Neutrophil (primary cell): ENCODE results near the gene MMS22L.
A peak's percentile ranks its signal among the peaks of the same experiment; 100 is the strongest.

Source experiments
- H3K27ac ChIP-seq: fragments of 200-600 bp; sonication (generic); 2 replicates; pipeline ENCODE4 v1.5.1; 2016; ENCODE audit warnings: mild to moderate bottlenecking, moderate library complexity
- H3K27me3 ChIP-seq: fragments of 200-600 bp; sonication (generic); 2 replicates; pipeline ENCODE4 v1.6.0; 2016; ENCODE audit warnings: mild to moderate bottlenecking
- H3K36me3 ChIP-seq: fragments of 200-600 bp; sonication (generic); 2 replicates; pipeline ENCODE4 v1.5.1; 2017
- H3K4me1 ChIP-seq, 2 experiments: fragments of 200-600 bp in 1 of 2; sonication (generic) in 1 of 2; 1 replicate in 1 of 2; 2 replicates in 1 of 2; pipeline versions ENCODE4 v1.5.1 to v1.6.1; 2013 to 2016; ENCODE audit warnings: low read depth in 1 of 2, low read length in 1 of 2, mild to moderate bottlenecking in 1 of 2, moderate library complexity in 1 of 2; ENCODE audit not compliant: control insufficient read depth in 1 of 2, insufficient read depth in 1 of 2
- H3K4me3 ChIP-seq, 2 experiments: fragments of 200-600 bp in 1 of 2; sonication (generic) in 1 of 2; 1 replicate in 1 of 2; 2 replicates in 1 of 2; pipeline ENCODE4 v1.5.1; 2013 to 2016; ENCODE audit warnings: low read depth in 1 of 2, low read length in 1 of 2, mild to moderate bottlenecking in 1 of 2, moderate library complexity in 1 of 2
- H3K9me3 ChIP-seq: fragments of 200-600 bp; sonication (generic); 2 replicates; pipeline ENCODE4 v1.5.1; 2016
- TF ChIP-seq, protein P1 (sequence below): fragments of 200-600 bp; sonication (generic); IDR thresholded peaks from 2 replicates; pipeline ENCODE4 v1.5.1; 2016; ENCODE audit warnings: antibody characterized with exemption

Gene MMS22L

DNA sequence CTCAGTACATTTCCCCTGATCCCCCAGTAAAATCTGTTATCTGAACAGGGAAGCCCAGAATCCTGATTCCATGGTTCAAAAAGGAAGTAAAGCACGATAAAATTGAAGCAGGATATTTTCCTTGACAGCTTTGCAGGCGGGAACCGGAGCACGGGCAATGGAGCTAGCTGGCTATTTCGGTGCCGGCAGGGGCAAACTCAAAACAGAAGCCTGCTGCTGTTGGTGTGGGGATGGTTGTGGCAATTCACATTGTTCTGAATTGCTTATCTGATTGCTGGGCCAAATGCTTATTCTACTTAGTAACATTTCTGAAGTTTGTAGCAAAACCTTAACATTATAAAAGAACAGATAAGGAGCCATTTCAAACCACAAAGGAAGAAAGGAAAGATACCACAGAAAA is 172.4 kb downstream of the MMS22L start:
- peaks cover 50 to 58% of the 10 kb centered on the region in 2 experiments for H3K4me1 ChIP-seq
- no peaks in the 10 kb centered on the region for H3K9me3 ChIP-seq
- peak overlapping the region; percentile 33 to 43 for H3K4me3 ChIP-seq
- TF ChIP-seq, protein P1, sequence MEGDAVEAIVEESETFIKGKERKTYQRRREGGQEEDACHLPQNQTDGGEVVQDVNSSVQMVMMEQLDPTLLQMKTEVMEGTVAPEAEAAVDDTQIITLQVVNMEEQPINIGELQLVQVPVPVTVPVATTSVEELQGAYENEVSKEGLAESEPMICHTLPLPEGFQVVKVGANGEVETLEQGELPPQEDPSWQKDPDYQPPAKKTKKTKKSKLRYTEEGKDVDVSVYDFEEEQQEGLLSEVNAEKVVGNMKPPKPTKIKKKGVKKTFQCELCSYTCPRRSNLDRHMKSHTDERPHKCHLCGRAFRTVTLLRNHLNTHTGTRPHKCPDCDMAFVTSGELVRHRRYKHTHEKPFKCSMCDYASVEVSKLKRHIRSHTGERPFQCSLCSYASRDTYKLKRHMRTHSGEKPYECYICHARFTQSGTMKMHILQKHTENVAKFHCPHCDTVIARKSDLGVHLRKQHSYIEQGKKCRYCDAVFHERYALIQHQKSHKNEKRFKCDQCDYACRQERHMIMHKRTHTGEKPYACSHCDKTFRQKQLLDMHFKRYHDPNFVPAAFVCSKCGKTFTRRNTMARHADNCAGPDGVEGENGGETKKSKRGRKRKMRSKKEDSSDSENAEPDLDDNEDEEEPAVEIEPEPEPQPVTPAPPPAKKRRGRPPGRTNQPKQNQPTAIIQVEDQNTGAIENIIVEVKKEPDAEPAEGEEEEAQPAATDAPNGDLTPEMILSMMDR = no peak
- no peaks in the 10 kb centered on the region for H3K36me3 ChIP-seq
- H3K27ac ChIP-seq = peak overlapping the region; percentile 74
- H3K27me3 ChIP-seq = no peaks in the 10 kb centered on the region

DNA sequence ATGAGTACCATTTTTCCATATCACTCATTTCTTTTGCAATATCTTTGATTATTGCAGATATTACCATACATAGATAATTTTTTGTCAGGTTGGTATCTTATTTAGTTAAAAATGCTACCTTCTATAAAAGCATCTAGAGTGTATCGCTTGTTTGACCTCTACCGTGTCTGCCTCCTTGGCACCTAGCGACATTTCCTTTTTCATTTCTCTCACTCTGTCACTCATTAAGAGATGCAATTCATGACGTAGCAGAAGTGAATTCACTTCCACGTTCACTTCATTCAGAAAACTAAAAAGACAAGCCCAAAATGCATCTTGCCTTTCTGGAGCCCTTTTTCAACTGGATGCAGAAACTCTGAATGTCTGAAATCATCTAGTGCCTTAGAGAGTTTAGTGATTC is 172.9 kb downstream of the MMS22L start:
- Histone ChIP-seq H3K27ac (peak overlapping the region; percentile 74), H3K9me3 (no peaks in the 10 kb centered on the region), H3K4me3 (peak overlapping the region; percentile 33 to 43), H3K4me1 (peaks cover 50 to 58% of the 10 kb centered on the region in 2 experiments), H3K36me3 (no peaks in the 10 kb centered on the region), H3K27me3 (no peaks in the 10 kb centered on the region)
- TF ChIP-seq, protein P1 = no peak

DNA sequence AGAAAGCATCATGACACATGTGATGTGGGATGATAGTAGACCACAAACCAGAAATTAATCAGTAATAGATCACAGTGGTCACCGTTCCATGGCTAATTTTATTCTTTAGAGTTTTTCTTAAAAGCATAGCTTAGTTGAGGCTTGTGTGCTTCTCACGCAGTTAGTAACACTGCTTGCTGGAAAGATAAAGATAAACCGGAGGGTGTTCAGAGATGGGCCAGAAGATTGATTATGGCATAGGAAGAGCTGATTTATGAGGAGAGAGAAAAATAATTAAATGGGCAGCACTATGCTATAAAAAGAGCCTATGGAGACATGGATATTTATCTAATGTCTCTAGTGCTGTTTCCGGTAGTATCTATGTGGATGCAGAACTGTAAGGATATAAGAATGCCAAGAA is 173.6 kb downstream of the MMS22L start:
- H3K27ac ChIP-seq = peak overlapping the region; percentile 75
- no peaks in the 10 kb centered on the region for H3K36me3 ChIP-seq
- no peaks in the 10 kb centered on the region for H3K9me3 ChIP-seq
- no peaks in the 10 kb centered on the region for H3K27me3 ChIP-seq
- H3K4me1 ChIP-seq = peaks cover 50 to 58% of the 10 kb centered on the region in 2 experiments
- no peak overlapping the region for H3K4me3 ChIP-seq
- TF ChIP-seq, protein P1 = no peak

DNA sequence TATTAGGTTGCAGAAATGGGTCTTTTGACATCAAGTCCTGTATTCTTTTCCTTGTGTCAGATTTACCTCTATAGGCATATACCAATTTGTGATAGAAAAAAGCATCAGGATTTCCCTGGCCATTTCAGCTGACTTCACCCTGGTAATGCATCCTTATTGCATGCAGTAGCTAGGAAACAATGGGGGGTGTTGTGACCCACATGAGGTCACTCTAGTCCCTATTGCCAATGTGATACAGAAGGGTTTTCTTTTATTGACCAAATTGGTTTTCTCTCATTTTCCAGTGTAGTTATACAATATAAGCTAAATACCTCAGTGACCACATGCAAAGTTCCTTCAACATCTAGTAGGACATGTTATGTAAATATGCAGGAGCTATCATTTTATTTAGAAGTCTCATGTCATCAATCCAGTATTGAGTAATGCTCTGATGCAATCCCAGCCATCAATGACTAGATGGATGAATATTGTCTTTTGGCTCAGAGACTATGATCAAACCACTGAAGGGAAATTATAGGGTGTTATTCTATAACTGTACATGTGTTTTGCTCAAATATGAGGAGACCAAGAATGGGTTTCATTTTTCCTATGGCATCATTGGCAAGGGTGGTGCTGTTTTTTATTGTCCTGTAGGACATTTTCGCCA is 180.7 kb downstream of the MMS22L start:
- H3K4me1 ChIP-seq = peaks cover 4 to 6% of the 10 kb centered on the region in 2 experiments
- no peaks in the 10 kb centered on the region for H3K9me3 ChIP-seq
- H3K27me3 ChIP-seq = no peaks in the 10 kb centered on the region
- H3K27ac ChIP-seq = no peak overlapping the region
- H3K36me3 ChIP-seq = no peaks in the 10 kb centered on the region
- TF ChIP-seq, protein P1 = no peak
- no peak overlapping the region for H3K4me3 ChIP-seq

DNA sequence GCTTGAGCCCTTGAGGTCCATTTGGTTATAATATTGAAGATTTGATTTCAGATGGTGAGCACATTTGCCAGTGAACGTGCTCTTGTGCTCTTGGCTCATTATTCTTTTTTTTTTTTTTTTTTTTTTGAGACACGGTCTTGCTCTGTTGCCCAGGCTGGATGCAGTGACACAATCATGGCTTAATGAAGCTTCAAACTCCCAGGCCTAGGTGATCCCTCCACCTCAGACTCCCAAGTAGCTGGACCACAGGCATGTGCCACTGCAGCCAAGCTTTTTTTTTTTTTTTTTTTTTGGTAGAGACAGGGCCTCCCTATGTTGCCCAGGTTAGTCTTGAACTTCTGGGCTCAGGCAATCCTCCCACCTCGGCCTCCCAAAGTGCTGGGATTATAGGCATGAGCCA is 182.3 kb downstream of the MMS22L start:
- H3K9me3 ChIP-seq = no peaks in the 10 kb centered on the region
- no peaks in the 10 kb centered on the region for H3K4me1 ChIP-seq
- no peak overlapping the region for H3K27ac ChIP-seq
- no peaks in the 10 kb centered on the region for H3K27me3 ChIP-seq
- no peaks in the 10 kb centered on the region for H3K36me3 ChIP-seq
- TF ChIP-seq, protein P1 = no peak
- H3K4me3 ChIP-seq = no peak overlapping the region
